Measurements from ENCODE around the gene MAMDC4. TPM values are rescaled to one million over a fixed set of nuclear protein-coding genes. Genes with fewer than 3 reads are reported as not detected.

The MAMDC4 gene
- total RNA-seq, 1 experiment from 2014 or later: 6.3 TPM

GRCh38 chr9:136838314-136839228, 13.6 kb upstream of the MAMDC4 start:
- POLR2A ChIA-PET: no interaction called here
- CTCF ChIA-PET: interaction anchor here (0.6 kb wide), 1 partner anchor 14 kb away, joined by 5 read pairs; no protein-coding TSS in a partner anchor

GRCh38 chr9:136839229-136840139, 12.7 kb upstream of the MAMDC4 start:
- ChIA-PET CTCF (interaction anchor here (0.6 to 1.0 kb wide), 2 partner anchors 15 to 109 kb away, joined by 3 to 5 read pairs; no protein-coding TSS in a partner anchor), POLR2A (interaction anchor here (0.6 kb wide), 1 partner anchor 112 kb away, joined by 4 read pairs; no protein-coding TSS in a partner anchor)
- Histone ChIP-seq H3K27ac (ENCODE audit: low read length) (peak overlapping the region; percentile 76), H3K9me3 (ENCODE audit: control insufficient read depth, insufficient read depth, low read depth, low read length) (no peaks in the 10 kb centered on the region), H3K27me3 (ENCODE audit: control insufficient read depth, insufficient read depth, low read length) (no peaks in the 10 kb centered on the region), H3K36me3 (ENCODE audit: control insufficient read depth, insufficient read depth, low read length) (no peaks in the 10 kb centered on the region), H3K4me1 (ENCODE audit: control insufficient read depth, insufficient read depth, low read length) (peaks cover 26% of the 10 kb centered on the region), H3K4me3 (ENCODE audit: low read depth in 2 of 2, low read length in 2 of 2) (no peak overlapping the region)
- ATAC-seq (no peak), DNase-seq (ENCODE audit: low read depth, low spot score) (no peak)
- TF ChIP-seq, protein P1, sequence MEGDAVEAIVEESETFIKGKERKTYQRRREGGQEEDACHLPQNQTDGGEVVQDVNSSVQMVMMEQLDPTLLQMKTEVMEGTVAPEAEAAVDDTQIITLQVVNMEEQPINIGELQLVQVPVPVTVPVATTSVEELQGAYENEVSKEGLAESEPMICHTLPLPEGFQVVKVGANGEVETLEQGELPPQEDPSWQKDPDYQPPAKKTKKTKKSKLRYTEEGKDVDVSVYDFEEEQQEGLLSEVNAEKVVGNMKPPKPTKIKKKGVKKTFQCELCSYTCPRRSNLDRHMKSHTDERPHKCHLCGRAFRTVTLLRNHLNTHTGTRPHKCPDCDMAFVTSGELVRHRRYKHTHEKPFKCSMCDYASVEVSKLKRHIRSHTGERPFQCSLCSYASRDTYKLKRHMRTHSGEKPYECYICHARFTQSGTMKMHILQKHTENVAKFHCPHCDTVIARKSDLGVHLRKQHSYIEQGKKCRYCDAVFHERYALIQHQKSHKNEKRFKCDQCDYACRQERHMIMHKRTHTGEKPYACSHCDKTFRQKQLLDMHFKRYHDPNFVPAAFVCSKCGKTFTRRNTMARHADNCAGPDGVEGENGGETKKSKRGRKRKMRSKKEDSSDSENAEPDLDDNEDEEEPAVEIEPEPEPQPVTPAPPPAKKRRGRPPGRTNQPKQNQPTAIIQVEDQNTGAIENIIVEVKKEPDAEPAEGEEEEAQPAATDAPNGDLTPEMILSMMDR (IDR thresholded peaks at IDR 0.05): no peak
- TF ChIP-seq POLR2AphosphoS5 (IDR thresholded peaks at IDR 0.05; ENCODE audit: low read depth, low read length) (no peak), SIN3A (IDR thresholded peaks at IDR 0.05; ENCODE audit: borderline replicate concordance, insufficient read depth, low read depth, low read length) (no peak), TCF7L2 (IDR thresholded peaks at IDR 0.05; ENCODE audit: low read depth, low read length) (no peak)
- TF ChIP-seq, protein P2, sequence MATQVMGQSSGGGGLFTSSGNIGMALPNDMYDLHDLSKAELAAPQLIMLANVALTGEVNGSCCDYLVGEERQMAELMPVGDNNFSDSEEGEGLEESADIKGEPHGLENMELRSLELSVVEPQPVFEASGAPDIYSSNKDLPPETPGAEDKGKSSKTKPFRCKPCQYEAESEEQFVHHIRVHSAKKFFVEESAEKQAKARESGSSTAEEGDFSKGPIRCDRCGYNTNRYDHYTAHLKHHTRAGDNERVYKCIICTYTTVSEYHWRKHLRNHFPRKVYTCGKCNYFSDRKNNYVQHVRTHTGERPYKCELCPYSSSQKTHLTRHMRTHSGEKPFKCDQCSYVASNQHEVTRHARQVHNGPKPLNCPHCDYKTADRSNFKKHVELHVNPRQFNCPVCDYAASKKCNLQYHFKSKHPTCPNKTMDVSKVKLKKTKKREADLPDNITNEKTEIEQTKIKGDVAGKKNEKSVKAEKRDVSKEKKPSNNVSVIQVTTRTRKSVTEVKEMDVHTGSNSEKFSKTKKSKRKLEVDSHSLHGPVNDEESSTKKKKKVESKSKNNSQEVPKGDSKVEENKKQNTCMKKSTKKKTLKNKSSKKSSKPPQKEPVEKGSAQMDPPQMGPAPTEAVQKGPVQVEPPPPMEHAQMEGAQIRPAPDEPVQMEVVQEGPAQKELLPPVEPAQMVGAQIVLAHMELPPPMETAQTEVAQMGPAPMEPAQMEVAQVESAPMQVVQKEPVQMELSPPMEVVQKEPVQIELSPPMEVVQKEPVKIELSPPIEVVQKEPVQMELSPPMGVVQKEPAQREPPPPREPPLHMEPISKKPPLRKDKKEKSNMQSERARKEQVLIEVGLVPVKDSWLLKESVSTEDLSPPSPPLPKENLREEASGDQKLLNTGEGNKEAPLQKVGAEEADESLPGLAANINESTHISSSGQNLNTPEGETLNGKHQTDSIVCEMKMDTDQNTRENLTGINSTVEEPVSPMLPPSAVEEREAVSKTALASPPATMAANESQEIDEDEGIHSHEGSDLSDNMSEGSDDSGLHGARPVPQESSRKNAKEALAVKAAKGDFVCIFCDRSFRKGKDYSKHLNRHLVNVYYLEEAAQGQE (IDR thresholded peaks at IDR 0.05; ENCODE audit: insufficient read depth in 1 of 2, low read depth in 2 of 2, low read length in 1 of 2): no peak
- in situ Hi-C loops (cut with HindIII; ENCODE audit: low pct_unique_long_range_greater_than_20kb, low sequenced_read_pairs): no loop called here
- no TSS peak for BruUV-seq (replicated peaks)
- intact Hi-C loops (cut with micrococcal nuclease; ENCODE audit: unreplicated experiment): no loop called here

More at GRCh38 chr9:136838314-136839228, 13.6 kb upstream of the MAMDC4 start:
- DNase-seq (ENCODE audit: low read depth, low spot score) (no peak), ATAC-seq (no peak)
- intact Hi-C loops (cut with micrococcal nuclease; ENCODE audit: unreplicated experiment) (no loop called here), in situ Hi-C loops (cut with HindIII; ENCODE audit: low pct_unique_long_range_greater_than_20kb, low sequenced_read_pairs) (no loop called here)
- Histone ChIP-seq H3K36me3 (ENCODE audit: control insufficient read depth, insufficient read depth, low read length) (no peaks in the 10 kb centered on the region), H3K27ac (ENCODE audit: low read length) (no peak overlapping the region), H3K4me1 (ENCODE audit: control insufficient read depth, insufficient read depth, low read length) (peaks cover 26% of the 10 kb centered on the region), H3K4me3 (ENCODE audit: low read depth in 2 of 2, low read length in 2 of 2) (no peak overlapping the region), H3K27me3 (ENCODE audit: control insufficient read depth, insufficient read depth, low read length) (no peaks in the 10 kb centered on the region), H3K9me3 (ENCODE audit: control insufficient read depth, insufficient read depth, low read depth, low read length) (no peaks in the 10 kb centered on the region)
- TF ChIP-seq POLR2AphosphoS5 (IDR thresholded peaks at IDR 0.05; ENCODE audit: low read depth, low read length) (no peak), TCF7L2 (IDR thresholded peaks at IDR 0.05; ENCODE audit: low read depth, low read length) (no peak), SIN3A (IDR thresholded peaks at IDR 0.05; ENCODE audit: borderline replicate concordance, insufficient read depth, low read depth, low read length) (no peak)
- TF ChIP-seq, protein P1 (IDR thresholded peaks at IDR 0.05): no peak
- TF ChIP-seq, protein P2 (IDR thresholded peaks at IDR 0.05; ENCODE audit: insufficient read depth in 1 of 2, low read depth in 2 of 2, low read length in 1 of 2): no peak
- BruUV-seq (replicated peaks): no TSS peak
